ENCODE data around the gene CFDP1. TPM values are rescaled to one million over a fixed set of nuclear protein-coding genes. Genes with fewer than 3 reads are reported as not detected.

Gene CFDP1
- total RNA-seq, 1 donor from 2014 or later = 49.0 TPM

GRCh38 chr16:75351183-75351582 is 82.1 kb downstream of the CFDP1 start:
- no peak overlapping the region for H3K27ac ChIP-seq
- no peaks in the 10 kb centered on the region for H3K4me1 ChIP-seq
- no peak overlapping the region for H3K4me3 ChIP-seq
- no peak for DNase-seq
- intact Hi-C loops (cut with DNase I) = no loop called here
- TF ChIP-seq CTCF (IDR thresholded peaks at IDR 0.05) = no peak
- no peak for ATAC-seq
- H3K9me3 ChIP-seq = no peaks in the 10 kb centered on the region
- H3K27me3 ChIP-seq = no peaks in the 10 kb centered on the region
- no peaks in the 10 kb centered on the region for H3K36me3 ChIP-seq

- Histone ChIP-seq H3K27me3 (no peaks in the 10 kb centered on the region), H3K27ac (no peak overlapping the region), H3K4me1 (peaks cover 14% of the 10 kb centered on the region), H3K36me3 (no peaks in the 10 kb centered on the region), H3K9me3 (no peaks in the 10 kb centered on the region), H3K4me3 (no peak overlapping the region)
- ATAC-seq (no peak), DNase-seq (no peak)
- TF ChIP-seq CTCF (IDR thresholded peaks at IDR 0.05) = no peak
- intact Hi-C loops (cut with DNase I) = no loop called here
Observed at GRCh38 chr16:75345711-75346110, 87.6 kb downstream of the CFDP1 start.

- H3K9me3 ChIP-seq = no peaks in the 10 kb centered on the region
Observed at GRCh38 chr16:75343941-75344340, 89.4 kb downstream of the CFDP1 start.

GRCh38 chr16:75343286-75343685 is 90.0 kb downstream of the CFDP1 start:
- H3K4me1 ChIP-seq = peaks cover 14% of the 10 kb centered on the region
- intact Hi-C loops (cut with DNase I) = no loop called here
- H3K9me3 ChIP-seq = no peaks in the 10 kb centered on the region
- ATAC-seq (no peak), DNase-seq (no peak)
- no peaks in the 10 kb centered on the region for H3K27me3 ChIP-seq
- no peak for TF ChIP-seq CTCF (IDR thresholded peaks at IDR 0.05)
- no peak overlapping the region for H3K4me3 ChIP-seq
- H3K36me3 ChIP-seq = no peaks in the 10 kb centered on the region
- H3K27ac ChIP-seq = no peak overlapping the region

More at GRCh38 chr16:75343941-75344340, 89.4 kb downstream of the CFDP1 start:
- TF ChIP-seq CTCF (IDR thresholded peaks at IDR 0.05) = no peak
- intact Hi-C loops (cut with DNase I) = no loop called here
- H3K27ac ChIP-seq = no peak overlapping the region
- DNase-seq (no peak), ATAC-seq (no peak)
- no peak overlapping the region for H3K4me3 ChIP-seq
- H3K4me1 ChIP-seq = peaks cover 14% of the 10 kb centered on the region
- no peaks in the 10 kb centered on the region for H3K36me3 ChIP-seq
- H3K27me3 ChIP-seq = no peaks in the 10 kb centered on the region

GRCh38 chr16:75342308-75342811 is 90.9 kb downstream of the CFDP1 start:
- intact Hi-C loops (cut with DNase I) = no loop called here
- DNase-seq (no peak), ATAC-seq (no peak)
- Histone ChIP-seq H3K36me3 (no peaks in the 10 kb centered on the region), H3K27me3 (no peaks in the 10 kb centered on the region), H3K9me3 (no peaks in the 10 kb centered on the region), H3K27ac (no peak overlapping the region), H3K4me3 (no peak overlapping the region), H3K4me1 (peaks cover 14% of the 10 kb centered on the region)
- no peak for TF ChIP-seq CTCF (IDR thresholded peaks at IDR 0.05)
